Inflammatory macrophage treated with lipopolysaccharide for 4 hours (primary cell): Measurements from ENCODE around the gene ITPKC.
A peak's percentile ranks its signal among the peaks of the same experiment; 100 is the strongest.
"Not testable (repeated sequence)": the region's sequence is repeated elsewhere in the genome, so short reads cannot be mapped to it uniquely, and the experiment has no call there.

Experiments
- DNase-seq: peaks from one replicate; pipeline ENCODE4 v3.0.0-alpha.2; 2020

ITPKC gene

DNA sequence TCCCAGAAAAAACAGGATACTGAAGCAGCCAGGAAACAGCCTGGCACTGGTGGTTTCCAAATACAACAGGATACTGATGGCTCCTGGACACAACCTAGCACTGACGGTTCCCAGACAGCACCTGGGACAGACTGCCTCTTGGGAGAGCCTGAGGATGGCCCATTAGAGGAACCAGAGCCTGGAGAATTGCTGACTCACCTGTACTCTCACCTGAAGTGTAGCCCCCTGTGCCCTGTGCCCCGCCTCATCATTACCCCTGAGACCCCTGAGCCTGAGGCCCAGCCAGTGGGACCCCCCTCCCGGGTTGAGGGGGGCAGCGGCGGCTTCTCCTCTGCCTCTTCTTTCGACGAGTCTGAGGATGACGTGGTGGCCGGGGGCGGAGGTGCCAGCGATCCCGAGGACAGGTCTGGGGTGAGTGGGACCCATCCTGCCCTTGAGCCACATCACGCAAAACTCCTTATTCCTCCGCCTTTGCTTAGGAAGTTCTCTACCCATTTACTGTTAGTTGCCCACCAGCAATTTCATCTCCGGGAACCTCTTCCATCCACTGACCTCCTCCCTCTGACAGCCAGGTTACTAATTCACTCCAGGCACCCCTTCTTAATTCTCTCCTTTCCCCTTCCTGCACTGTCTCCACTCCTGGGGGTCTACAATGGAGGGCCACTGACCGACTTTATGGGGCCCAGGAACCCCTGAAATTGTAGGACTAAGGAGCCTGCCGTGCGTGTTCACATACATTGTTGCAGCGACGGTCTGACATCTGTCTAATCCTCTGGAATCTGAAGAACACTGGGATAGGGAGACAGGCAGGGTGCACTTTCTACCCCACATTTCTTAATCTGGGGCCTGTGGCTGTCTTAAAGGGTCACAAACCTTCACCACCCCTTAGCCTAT, 1.2 kb downstream of the ITPKC start:
- DNase-seq = no peak

DNA sequence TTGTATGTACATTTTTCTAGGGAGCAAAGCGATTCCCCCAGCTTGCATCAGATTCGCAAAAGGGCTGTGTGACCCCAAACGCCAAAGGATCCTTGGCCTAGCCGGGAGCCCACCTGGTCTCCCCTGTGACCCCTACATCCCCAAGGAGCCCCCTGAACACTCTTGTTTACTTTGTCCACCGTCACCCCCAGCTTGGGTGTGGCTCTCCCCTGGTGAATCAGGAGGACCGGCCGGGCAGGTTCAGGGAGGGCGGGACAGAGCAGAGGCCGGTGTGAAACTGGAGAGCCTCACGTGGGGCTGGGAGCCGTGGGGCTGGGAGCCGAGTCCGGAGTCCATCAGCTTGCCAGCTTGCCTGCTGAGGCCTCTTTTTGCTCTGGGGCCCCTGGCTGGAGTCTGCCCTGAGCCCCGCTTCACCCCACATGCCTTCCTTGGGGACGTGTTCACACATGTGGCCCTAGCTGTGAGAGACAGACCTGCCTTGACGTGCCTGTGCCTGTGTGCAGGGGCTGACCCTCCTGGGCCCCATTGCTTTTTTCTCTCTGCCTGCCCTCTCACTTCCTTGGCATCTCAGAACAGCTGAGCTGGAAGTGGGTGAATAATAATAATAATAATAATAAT, 2.0 kb downstream of the ITPKC start:
- no peak for DNase-seq

DNA sequence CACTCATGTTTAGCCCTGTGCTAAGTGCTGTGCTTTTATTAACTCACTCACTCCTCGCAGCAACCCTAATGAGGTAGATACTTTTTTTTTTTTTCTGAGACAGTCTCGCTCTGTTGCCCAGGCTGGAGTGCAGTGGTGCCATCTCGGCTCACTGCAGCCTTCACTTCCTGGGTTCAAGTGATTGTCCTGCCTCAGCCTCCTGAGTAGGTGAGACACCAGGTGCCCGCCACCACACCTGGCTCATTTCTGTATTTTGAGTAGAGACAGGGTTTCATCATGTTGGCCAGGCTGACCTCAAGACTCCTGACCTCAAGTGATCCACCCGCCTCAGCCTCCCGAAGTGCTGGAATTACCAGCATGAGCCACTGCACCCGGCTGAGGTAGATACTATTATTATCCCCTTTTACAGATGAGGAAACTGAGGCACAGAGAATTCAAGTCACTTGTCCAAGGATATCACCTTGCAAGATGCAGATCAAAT, 2.5 kb downstream of the ITPKC start:
- DNase-seq = no peak

DNA sequence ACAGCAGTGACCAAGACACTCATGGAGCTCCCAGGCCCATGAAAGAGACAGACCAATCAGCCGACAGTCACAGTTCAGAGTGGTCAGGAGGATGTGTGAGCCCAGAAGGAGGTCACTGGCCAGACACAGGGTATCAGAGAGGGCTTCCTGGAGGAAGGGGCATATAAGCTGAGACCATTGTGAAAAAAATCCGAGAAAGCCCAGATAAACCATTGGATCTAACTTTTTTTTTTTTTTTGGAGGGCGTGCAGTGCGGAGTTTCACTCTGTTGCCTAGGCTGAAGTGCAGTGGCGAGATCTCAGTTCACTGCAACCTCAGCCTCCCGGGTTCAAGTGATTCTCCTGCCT, 4.2 kb downstream of the ITPKC start:
- DNase-seq = no peak

DNA sequence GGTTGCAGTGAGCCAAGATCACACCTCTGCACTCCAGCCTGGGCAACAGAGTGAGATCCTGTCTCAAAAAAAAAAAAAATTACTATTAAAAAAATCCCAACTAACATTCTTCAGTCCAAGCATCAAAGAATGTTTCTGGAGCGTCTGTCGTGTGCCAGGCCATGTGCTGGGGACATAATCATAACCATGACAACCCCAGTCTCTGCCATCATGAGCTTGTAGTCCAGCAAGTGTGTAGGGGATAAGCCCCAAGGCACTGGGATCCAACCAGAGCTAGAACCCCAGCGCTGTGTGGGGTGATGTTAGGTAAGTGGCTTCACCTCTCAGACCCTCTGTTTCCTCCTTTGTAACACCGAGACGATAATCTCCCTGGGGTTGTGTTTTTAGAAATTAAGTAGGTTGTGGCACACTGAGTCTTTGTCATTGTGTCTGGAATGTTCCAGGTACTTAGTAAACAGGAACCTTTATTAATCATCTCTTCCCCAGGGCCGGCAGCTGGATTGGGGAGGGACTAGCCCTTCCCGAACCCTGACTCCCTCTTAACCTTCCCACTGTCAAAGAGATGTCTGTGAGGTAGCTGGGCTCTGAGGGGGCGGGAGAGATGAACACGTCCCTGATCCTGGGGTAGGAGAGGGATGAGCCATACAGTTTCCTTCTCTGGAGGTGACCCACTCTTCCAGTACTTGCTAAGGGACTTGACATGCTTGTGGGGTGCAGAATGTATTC, 5.2 kb downstream of the ITPKC start:
- DNase-seq = no peak

DNA sequence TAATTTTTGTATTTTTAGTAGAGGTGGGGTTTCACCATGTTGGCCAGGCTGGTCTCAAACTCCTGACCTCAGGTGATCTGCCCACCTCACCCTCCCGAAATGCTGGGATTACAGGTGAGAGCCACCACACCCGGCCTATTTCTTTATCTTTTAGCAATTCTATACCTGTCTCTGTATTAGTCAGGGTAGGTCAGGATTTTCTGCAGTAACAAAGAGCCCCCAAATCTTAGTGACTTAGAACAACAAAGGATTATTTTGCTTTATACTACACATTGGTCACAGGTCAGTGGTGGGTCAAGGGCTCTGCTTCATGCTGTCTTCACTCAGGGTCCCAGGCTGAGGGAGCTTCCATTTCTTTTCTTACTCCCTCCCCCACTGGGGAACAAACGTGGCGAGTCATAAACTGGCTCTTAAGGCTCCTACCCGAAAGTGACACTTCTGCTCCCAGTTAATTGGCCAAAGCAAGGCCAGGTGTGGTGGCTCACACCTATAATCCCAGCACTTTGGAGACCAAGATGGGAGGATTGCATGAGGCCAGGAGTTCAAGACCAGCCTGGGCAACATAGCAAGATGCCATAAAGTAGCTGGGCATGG, 6.8 kb downstream of the ITPKC start:
- no peak for DNase-seq

DNA sequence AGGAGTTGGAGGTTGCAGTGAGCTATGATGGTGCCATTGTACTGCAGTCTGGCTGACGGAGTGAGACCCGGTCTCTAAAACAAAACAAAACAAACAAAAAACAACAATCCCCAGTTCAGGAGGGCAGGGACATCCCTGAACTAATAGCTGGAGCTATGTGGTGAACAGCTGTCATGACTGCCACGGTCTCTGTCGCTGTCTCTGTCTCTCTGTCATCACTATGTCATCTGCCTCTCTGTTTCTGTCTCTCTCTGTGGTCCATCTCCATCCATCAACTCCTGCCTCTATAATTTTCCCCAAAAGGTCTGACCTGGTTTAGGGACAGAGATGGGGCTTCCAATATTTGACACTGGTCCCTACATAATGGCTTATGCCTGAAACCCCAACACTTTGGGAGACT, 7.4 kb downstream of the ITPKC start:
- no peak for DNase-seq

DNA sequence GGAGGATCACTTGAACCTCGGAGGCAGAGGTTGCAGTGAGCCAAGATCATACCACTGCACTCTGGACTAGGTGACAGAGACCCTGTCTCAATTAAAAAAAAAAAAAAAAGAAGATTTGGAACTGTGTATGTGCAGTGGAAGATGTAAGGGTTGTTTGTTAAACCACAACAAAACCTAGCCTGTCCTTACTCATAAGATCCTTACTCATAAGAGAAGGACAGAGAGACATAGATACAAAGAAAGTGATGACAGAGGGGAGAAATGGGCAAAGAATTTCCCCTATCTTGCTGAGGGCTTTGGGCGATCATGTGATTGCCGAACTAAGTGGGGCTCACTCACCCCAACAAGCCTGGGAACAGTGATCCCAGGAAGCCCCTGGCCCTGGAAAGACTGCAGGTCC, 7.9 kb downstream of the ITPKC start:
- DNase-seq = no peak

DNA sequence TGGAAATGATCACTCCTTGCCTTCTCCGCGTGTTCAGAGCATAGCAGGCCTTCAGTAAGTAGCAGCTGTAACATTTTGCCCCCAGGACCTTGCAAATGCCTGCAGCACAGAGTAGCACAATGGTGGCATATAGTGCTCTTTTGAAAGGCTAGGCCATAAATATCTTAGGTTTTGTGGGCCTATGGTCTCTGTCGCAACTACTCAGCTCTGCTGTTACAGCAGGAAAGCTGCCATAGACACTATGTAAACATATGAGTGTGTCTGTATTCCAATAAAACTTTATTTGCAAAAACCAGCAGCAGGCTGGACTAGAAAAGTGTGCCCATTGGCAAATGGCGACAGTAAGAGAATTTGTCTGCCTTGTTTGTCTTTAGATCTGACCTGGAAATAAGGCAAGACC, 9.4 kb downstream of the ITPKC start:
- no peak for DNase-seq

DNA sequence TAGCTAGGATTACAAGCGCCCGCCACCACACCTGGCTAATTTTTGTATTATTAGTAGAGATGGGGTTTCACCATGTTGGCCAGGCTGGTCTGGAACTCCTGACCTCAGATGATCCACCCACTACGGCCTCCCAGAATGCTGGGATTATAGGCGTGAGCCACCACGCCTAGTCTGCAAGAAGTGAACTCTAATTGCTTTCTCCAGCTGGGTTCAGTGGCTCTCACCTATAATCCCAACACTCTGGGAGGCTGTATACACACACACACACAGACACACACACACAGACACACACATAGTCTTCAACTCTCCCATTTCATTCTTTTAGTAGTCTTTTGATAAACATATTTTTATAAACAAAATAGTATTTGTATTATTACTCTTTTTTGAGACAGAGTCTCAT, 13.2 kb downstream of the ITPKC start:
- DNase-seq = not testable (repeated sequence)

DNA sequence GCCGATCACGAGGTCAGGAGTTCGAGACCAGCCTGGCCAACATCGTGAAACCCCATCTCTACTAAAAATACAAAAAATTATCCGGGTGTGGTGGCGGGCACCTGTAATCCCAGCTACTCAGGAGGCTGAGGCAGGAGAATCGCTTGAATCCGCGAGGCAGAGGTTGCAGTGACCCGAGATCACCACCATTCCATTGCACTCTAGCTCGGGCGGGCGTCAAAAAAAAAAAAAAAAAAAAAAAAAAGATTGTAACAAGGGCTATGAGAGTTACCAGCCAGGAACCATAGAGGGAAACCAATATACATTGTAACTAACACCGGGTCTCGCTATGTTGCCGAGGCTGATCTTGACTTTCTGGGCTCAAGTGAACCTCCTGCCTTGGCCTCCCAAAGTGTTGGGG, 15.4 kb downstream of the ITPKC start:
- not testable (repeated sequence) for DNase-seq

DNA sequence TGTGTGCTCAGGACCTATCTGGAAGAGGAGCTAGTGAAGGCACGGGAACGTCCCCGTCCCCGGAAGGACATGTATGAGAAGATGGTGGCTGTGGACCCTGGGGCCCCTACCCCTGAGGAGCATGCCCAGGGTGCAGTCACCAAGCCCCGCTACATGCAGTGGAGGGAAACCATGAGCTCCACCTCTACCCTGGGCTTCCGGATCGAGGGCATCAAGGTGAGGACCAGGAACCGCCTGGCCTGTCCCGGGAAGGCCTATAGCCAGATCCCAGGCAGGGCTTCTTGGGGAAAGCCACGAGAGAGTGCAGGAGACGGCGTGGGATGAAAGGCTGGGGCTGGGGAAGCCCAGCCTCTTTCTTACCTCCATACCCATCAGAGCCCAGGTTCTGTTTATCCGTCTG, 16.2 kb downstream of the ITPKC start:
- DNase-seq = no peak

DNA sequence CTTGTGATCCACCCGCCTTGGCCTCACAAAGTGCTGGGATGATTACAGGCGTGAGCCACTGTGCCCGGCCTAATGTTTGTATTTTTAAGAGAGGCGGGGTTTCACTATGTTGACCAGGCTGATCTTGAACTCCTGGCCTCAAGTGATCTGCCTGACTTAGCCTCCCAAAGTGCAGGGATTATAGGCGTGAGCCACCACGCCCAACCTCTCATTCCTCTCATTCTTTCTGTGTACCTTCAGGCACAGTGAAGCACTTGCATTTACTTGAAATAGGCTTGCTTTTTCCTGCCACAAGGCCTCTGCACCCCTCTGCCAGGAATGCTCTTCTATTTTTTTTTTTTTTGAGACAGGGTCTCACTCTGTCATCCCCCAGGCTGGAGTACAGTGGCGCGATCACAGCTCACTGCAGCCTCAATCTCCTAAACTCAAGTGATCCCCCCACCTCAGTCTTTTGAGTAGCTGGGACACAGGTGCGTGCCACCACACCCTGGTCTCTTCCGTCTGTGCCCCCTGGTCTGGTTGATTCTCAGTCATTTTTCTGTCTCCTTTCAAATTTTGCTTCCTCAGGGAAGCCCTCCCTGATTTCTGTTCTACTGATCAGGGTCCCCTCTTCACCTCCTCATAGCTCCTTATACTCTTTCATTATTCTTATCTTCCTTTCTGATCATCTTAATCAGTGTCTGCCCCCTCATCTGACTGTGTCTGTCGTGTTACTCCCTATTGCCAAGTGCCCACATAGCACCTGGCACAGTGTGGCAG, 18.3 kb downstream of the ITPKC start:
- no peak for DNase-seq

DNA sequence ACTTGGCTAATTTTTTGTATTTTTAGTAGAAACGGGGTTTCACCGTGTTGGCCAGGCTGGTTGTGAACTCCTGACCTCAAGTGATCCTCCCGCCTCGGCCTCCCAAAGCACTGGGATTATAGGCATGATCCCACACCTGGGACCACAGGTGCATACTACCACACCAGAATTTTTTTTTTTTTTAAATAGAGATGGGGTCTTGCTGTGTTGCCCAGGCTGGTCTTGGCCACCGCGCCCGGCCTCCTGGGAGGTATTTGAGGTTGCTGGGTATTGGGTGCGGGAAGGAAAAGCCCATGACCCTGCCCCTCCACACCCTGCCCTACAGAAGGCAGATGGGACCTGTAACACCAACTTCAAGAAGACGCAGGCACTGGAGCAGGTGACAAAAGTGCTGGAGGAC, 19.7 kb downstream of the ITPKC start:
- no peak for DNase-seq

DNA sequence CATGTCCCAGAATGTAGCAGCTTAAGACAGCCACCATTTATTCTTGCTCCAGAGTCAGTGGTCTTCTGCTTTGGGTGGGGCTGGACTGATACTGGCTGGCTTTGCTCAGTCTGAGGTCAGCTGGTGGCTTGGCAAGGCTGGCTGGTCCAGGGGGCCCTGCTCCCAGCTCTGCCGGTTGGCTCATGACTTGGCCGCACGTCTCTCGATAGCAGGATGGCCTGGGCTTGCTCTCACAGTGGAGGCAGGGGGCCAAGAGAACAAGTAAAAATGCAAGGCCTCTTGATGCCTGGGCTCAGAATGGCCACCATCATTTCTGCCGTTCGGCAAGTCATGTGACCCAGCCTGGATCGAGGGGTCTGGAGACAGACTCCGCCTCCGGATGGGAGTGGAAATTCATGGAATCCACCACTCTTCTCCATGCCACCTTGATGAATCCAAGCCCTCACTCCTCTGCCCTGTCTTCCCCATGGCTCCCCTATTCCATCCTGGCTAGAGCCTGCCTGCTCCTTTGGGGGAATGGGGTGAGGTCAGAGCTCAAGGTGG, 20.3 kb downstream of the ITPKC start:
- DNase-seq = no peak

DNA sequence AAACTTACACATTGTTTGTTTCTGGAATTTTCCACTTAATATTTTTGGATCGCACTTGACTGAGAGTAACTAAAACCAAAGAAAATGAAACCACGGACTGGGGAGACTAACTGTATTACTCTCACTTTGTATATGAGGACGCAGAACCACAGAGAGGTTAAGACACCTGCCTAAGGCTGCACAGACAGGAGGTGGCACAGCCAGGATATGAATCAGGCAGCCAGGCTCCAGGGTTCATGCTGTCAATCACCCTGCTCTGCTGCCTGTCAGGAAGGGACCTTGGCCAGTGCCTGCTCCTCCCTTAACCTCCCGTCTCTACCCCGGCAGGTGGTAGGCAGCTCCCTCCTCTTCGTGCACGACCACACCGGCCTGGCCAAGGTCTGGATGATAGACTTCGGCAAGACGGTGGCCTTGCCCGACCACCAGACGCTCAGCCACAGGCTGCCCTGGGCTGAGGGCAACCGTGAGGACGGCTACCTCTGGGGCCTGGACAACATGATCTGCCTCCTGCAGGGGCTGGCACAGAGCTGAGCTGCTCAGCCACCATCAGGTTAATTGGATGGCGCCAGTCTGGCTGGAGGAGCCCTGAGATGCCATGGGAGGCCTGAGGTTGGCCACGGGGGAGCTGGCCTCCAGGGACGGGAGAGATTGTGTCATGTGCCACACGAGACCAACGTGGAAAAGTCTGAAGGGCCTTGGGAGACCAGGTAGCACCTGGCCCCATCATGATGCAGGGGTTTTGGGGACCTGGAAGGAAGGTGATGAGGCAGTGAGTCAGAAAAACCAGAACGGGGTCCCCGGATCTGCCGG, 22.3 kb downstream of the ITPKC start:
- no peak for DNase-seq

DNA sequence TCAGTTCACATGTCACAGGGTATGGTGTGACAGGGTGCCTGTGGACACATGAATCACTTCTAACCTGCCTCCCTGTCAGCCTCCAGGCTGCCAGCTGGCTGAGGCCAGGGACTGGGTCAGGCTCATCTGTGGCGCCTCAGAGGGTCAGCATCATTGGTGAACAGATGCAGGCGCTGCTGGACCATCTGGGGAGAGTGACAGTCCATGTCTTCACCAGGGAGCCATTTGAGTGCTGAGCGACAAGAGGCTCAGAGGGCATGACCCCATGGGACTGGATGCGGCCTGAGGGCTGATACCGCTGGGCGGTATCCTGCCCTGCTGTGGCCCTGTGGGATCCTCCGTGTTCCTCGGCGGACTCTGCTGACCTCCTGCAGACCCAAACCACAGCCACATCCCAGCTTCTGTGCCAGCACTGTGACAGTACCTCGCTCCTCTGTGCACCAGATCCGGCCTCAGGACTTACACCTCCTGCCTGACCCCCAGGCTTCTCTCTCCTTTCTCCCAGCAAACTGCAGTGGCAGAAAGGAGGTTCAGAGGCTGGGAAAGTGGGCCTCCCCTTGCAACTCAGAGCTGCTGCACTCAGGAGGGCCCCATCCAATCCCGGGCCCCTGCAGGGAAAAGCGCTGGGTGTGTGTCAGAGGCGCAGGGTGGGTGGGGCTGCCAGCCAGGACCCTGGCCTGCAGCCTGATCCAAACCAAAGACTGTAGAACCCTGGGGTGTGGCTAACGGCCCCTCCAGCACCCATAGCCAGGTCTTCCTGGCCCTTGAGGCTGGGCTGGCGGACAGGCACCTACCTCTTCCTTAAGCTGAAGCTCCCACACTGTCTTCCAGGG, 23.2 kb downstream of the ITPKC start:
- DNase-seq = no peak

DNA sequence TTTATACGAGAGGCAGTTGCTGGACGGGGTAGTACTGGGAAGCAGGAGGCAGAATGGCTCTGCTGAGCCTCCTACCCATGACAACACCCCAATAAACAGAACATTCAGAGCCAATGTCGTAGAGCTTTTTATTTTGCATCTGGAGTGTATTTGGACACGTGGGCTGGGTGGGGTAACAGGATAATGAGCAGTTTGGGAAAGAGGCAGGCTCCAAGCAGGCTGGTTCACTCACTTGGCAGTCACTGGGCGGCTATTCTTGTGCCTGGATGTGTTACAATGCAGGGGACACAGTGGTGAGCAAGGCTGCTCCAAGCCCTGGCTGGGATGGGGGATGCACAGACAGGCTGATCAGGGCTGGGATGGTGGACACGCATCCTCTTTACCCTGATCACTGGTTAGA, 23.8 kb downstream of the ITPKC start:
- DNase-seq = no peak

DNA sequence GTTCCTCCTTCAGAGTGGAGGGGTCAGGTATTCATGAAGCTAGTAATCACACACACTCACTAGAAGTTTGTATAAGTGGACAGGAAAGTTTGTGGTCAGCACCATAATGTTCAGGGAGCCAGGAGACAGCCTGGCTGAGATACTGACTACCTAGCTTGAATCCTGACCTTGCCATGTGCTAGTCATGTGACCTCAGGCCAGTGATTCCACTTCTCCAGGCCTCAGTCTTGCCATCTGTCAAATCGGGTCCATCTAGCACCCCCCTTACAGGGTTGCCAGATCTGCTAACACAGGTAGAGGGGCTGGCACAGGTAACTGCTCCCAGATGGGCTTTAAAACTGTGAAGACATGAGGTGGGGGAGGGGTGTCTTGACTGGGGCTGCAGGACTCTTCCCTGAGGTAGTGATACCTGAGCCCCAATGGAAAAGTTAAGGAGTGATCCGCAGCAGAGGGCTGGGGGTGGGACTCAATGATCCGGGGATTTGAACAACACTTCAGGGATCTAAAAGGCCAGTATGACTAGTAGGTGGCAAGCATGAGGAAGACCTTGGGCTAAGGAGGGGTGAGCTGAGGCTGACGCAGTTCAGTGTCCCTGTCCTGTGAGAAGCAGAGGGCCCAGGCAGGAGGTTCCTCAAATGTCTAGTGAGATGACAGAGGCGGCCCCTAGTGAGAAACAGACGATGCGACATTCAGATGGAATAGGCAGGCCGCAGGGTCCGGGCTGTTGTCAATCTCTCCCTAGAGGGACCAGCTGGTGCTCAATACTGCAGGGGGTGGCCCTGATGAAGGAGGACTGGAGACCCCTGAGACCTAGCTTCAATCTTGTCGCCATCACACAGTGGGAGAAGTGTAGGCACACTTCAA, 24.8 kb downstream of the ITPKC start:
- peak; percentile 35 for DNase-seq

DNA sequence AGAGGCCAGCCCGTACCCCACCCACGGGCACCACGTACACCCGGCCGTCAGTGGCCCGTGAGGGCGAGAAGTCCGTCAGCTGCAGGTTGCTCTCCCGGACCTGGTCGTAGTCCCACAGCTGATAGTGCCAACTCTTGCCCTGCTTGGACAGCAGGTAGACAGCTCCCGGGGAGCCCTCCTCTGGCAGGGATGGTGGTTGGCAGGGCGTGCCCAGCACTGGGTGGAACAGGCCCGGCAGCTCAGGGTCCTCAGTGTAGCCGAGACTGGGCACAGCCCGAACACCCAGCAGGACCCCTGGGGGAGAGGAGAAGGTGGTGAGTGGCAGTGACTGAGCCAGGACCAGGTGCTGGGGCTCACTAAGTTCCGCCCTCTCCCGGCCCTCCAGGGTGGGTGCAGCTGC, 25.6 kb downstream of the ITPKC start:
- DNase-seq = no peak
